Liver (tissue), 9 donors: Measurements from ENCODE around the gene ADCYAP1R1. TPM values are rescaled to one million over a fixed set of nuclear protein-coding genes. Genes with fewer than 3 reads are reported as not detected.

Source experiments
- DNase-seq: peaks from one replicate; pipeline ENCODE4 v3.0.0-alpha.2; 2017; ENCODE audit warnings: low spot score
- H3K27ac ChIP-seq, 2 donors: one replicate each; pipeline ENCODE4 v1.7.0; 2013; ENCODE audit warnings: inconsistent platforms in 2 of 2, low read length in 2 of 2, control low read depth in 1 of 2, low read depth in 1 of 2, mild to moderate bottlenecking in 1 of 2
- H3K27me3 ChIP-seq, 4 donors: one replicate each; pipeline versions ENCODE4 v1.6.1 to v1.7.0; 2013; ENCODE audit warnings: low read length in 3 of 4, inconsistent platforms in 1 of 4, mild to moderate bottlenecking in 1 of 4, moderate library complexity in 1 of 4; ENCODE audit not compliant: control insufficient read depth in 4 of 4, insufficient read depth in 4 of 4
- H3K36me3 ChIP-seq, 4 donors: one replicate each; pipeline versions ENCODE4 v1.6.1 to v1.7.0; 2013; ENCODE audit warnings: low read length in 3 of 4, mild to moderate bottlenecking in 3 of 4, low read depth in 1 of 4, moderate library complexity in 1 of 4; ENCODE audit not compliant: control insufficient read depth in 4 of 4, insufficient read depth in 3 of 4
- H3K4me1 ChIP-seq, 4 donors: one replicate each; pipeline versions ENCODE4 v1.6.1 to v1.7.0; 2013; ENCODE audit warnings: low read length in 3 of 4, mild to moderate bottlenecking in 3 of 4, moderate library complexity in 1 of 4; ENCODE audit not compliant: control insufficient read depth in 4 of 4, insufficient read depth in 4 of 4
- H3K4me3 ChIP-seq, 3 donors: one replicate each; pipeline versions ENCODE4 v1.6.1 to v1.7.0; 2013; ENCODE audit warnings: low read length in 3 of 3, control low read depth in 1 of 3, low read depth in 1 of 3, mild to moderate bottlenecking in 1 of 3
- H3K9ac ChIP-seq, 2 donors: one replicate each; pipeline ENCODE4 v1.7.0; 2013; ENCODE audit warnings: low read length in 2 of 2, mild to moderate bottlenecking in 2 of 2, moderate library complexity in 2 of 2, control low read depth in 1 of 2, low read depth in 1 of 2
- H3K9me3 ChIP-seq, 4 donors: one replicate each; pipeline versions ENCODE4 v1.6.1 to v1.7.0; 2013; ENCODE audit warnings: low read length in 3 of 4; ENCODE audit not compliant: control insufficient read depth in 4 of 4
- ATF3 ChIP-seq: IDR thresholded peaks from 2 replicates; pipeline ENCODE4 v1.6.1; 2016; ENCODE audit warnings: antibody characterized with exemption
- EGR1 ChIP-seq, 2 donors: IDR thresholded peaks; 2 replicates each; pipeline ENCODE4 v1.6.1; 2016 to 2018; ENCODE audit warnings: antibody characterized with exemption in 2 of 2, low read depth in 2 of 2
- FOXA2 ChIP-seq: IDR thresholded peaks from 2 replicates; pipeline ENCODE4 v1.6.1; 2016; ENCODE audit warnings: antibody characterized with exemption
- GABPA ChIP-seq, 2 donors: IDR thresholded peaks in 1 of 2; conservative IDR thresholded peaks in 1 of 2; 2 replicates each; pipeline ENCODE4 v1.6.1; 2016; ENCODE audit warnings: antibody characterized with exemption in 2 of 2, mild to moderate bottlenecking in 1 of 2, moderate library complexity in 1 of 2
- HNF4G ChIP-seq: IDR thresholded peaks from 2 replicates; pipeline ENCODE4 v1.6.1; 2016; ENCODE audit warnings: antibody characterized with exemption
- JUND ChIP-seq, 2 donors: IDR thresholded peaks; 2 replicates each; pipeline ENCODE4 v1.6.1; 2016; ENCODE audit warnings: antibody characterized with exemption in 2 of 2
- RAD21 ChIP-seq, 2 donors: IDR thresholded peaks; 2 replicates each; pipeline ENCODE4 v1.6.1; 2016; ENCODE audit warnings: antibody characterized with exemption in 2 of 2, mild to moderate bottlenecking in 2 of 2
- REST ChIP-seq: IDR thresholded peaks from 2 replicates; pipeline ENCODE4 v1.6.1; 2016; ENCODE audit warnings: antibody characterized with exemption, mild to moderate bottlenecking
- RXRA ChIP-seq, 2 donors: IDR thresholded peaks; 2 replicates each; pipeline ENCODE4 v1.6.1; 2017 to 2018; ENCODE audit warnings: antibody characterized with exemption in 2 of 2, mild to moderate bottlenecking in 1 of 2
- SP1 ChIP-seq: IDR thresholded peaks from 2 replicates; pipeline ENCODE4 v1.6.1; 2018; ENCODE audit warnings: antibody characterized with exemption, mild to moderate bottlenecking
- ZBTB33 ChIP-seq: IDR thresholded peaks from 2 replicates; pipeline ENCODE4 v1.6.1; 2016; ENCODE audit warnings: antibody characterized with exemption
- WGBS: extraction: QIAGEN DNeasy Blood & Tissue Kit; methylation state at CpG from one replicate; pipeline ENCODE4 v1.1.7; 2013; 5-methylcytosine and 5-hydroxymethylcytosine counted together
- polyA plus RNA-seq, 2 donors: library from polyadenylated mRNA; stranded (reverse) in 1 of 2; unstranded in 1 of 2; fragments of 200-250 nt in 1 of 2; fragments of >200 nt in 1 of 2; fragmentation: Nextera tagmentation in 1 of 2; extraction: Ambion mirVana in 1 of 2; gene quantifications; one replicate each; pipeline versions ENCODE4 v1.2.1 to v1.2.3, GENCODE V29; 2013 to 2015
- total RNA-seq, 2 donors: library from RNA; depleted of rRNA; stranded (reverse); fragments of >200 nt; gene quantifications; one replicate each; pipeline ENCODE4 v1.2.3, GENCODE V29; 2014
- donor health status: healthy.
- donor health status: healthy.
- donor health status: healthy.
- donor health status: healthy.
- donor health status: healthy.

ADCYAP1R1 gene
- total and polyA plus RNA-seq, 4 donors, result 0.05 to 0.67 (median 0.12) TPM; not detected in 1

GRCh38 chr7:31105256-31105950 lies 53.3 kb downstream of the ADCYAP1R1 start:
- 76% methylated on average over 7 of the region's 7 CpGs for WGBS
- no peaks in the 10 kb centered on the region for H3K27me3 ChIP-seq
- no peak for DNase-seq
- H3K27ac ChIP-seq, result no peak overlapping the region
- no peaks in the 10 kb centered on the region for H3K9me3 ChIP-seq
- TF ChIP-seq EGR1 (IDR thresholded peaks at IDR 0.05; ENCODE audit: low read depth in 2 of 2) (no peak), ATF3 (no peak), JUND (IDR thresholded peaks at IDR 0.05) (no peak), HNF4G (no peak), GABPA (IDR thresholded peaks at IDR 0.05 in 1 of 2, conservative IDR thresholded peaks at IDR 0.05 in 1 of 2) (no peak)
- no peak overlapping the region for H3K9ac ChIP-seq
- no peak overlapping the region for H3K4me3 ChIP-seq
- no peaks in the 10 kb centered on the region for H3K36me3 ChIP-seq
- H3K4me1 ChIP-seq, result no peaks in the 10 kb centered on the region

- no peak overlapping the region for H3K4me3 ChIP-seq
- H3K36me3 ChIP-seq, result no peaks in the 10 kb centered on the region
- no peak for TF ChIP-seq RXRA (IDR thresholded peaks at IDR 0.05)
- 90% methylated on average over 13 of the region's 13 CpGs for WGBS
- H3K9me3 ChIP-seq, result no peaks in the 10 kb centered on the region
- DNase-seq, result peak; percentile 22
- H3K9ac ChIP-seq, result no peak overlapping the region
- no peaks in the 10 kb centered on the region for H3K27me3 ChIP-seq
- H3K27ac ChIP-seq, result no peak overlapping the region
- H3K4me1 ChIP-seq, result no peaks in the 10 kb centered on the region
Measured at GRCh38 chr7:31106303-31107105, 54.4 kb downstream of the ADCYAP1R1 start.

GRCh38 chr7:31107106-31108090 lies 55.3 kb downstream of the ADCYAP1R1 start:
- Histone ChIP-seq H3K27me3 (no peaks in the 10 kb centered on the region), H3K4me3 (no peak overlapping the region), H3K9ac (no peak overlapping the region), H3K4me1 (no peaks in the 10 kb centered on the region), H3K36me3 (no peaks in the 10 kb centered on the region), H3K9me3 (no peaks in the 10 kb centered on the region), H3K27ac (no peak overlapping the region)
- 84% methylated on average over 15 of the region's 15 CpGs for WGBS
- DNase-seq, result peak; percentile 23
- TF ChIP-seq GABPA (IDR thresholded peaks at IDR 0.05 in 1 of 2, conservative IDR thresholded peaks at IDR 0.05 in 1 of 2), result no peak

- no peaks in the 10 kb centered on the region for H3K9me3 ChIP-seq
- no peak for TF ChIP-seq RAD21 (IDR thresholded peaks at IDR 0.05)
- TF ChIP-seq FOXA2, result no peak
- TF ChIP-seq ZBTB33, result no peak
- TF ChIP-seq RXRA (IDR thresholded peaks at IDR 0.05), result no peak
- no peak for TF ChIP-seq SP1
- TF ChIP-seq REST, result no peak
- no peak overlapping the region for H3K27ac ChIP-seq
- no peaks in the 10 kb centered on the region for H3K27me3 ChIP-seq
- no peaks in the 10 kb centered on the region for H3K4me1 ChIP-seq
- H3K36me3 ChIP-seq, result no peaks in the 10 kb centered on the region
- H3K4me3 ChIP-seq, result no peak overlapping the region
- WGBS, result 55% methylated on average over 1 of the region's 1 CpG
- peak; percentile 9 for DNase-seq
- no peak overlapping the region for H3K9ac ChIP-seq
Measured at GRCh38 chr7:31108097-31108657, 56.1 kb downstream of the ADCYAP1R1 start.
